ENCODE results near the gene TRPV3.

TRPV3 gene

GRCh38 chr17:3551189-3551588 lies 6.4 kb downstream of the TRPV3 start:
- Histone ChIP-seq H3K27ac (no peak overlapping the region), H3K4me3 (no peak overlapping the region)

DNA sequence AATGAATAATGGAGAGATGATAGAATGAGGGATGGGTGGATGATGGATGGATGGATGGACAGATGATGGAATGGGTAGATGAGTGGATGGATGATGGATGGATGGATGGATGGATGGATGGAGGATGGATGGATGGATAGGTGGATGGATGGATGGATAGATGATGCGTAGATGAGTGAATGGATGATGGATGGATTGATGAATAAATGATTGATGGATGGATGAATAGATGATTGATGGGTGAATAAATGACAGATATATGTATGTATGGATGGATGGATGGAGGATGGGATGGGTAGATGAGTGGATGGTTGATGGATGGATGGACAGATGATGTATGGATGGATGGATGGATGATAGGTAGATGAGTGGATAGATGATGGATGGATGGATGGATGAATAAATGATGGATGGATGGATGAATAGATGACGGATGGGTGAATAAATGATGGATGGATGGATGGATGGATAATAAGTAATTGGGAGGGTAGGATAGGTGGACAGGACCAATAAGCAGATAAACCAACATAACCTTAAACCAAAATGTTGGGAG lies 7.9 kb downstream of the TRPV3 start:
- Histone ChIP-seq H3K27ac (no peak overlapping the region), H3K4me3 (no peak overlapping the region)

GRCh38 chr17:3547628-3548027 lies 10.0 kb downstream of the TRPV3 start:
- H3K4me3 ChIP-seq = no peak overlapping the region

DNA sequence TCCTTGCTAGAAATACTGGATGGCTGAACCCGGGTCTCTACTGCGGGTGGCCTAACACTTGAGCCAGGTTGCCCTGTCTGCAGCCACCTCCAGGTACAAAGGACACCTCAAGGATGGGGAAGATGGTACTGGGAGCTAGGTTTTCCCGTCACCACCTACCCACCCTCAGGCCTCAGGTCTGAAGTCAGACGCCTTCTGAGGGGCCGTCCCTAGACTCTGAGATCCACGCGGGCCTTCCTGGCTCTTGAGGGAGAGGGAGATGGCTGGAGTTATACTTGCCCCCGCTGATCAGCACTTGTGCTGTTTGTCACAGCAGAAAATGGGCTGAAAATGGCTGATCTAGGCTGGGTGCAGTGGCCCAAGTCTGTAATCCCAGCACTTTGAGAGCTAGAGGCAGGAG lies 10.6 kb downstream of the TRPV3 start:
- H3K27ac ChIP-seq = no peak overlapping the region

More at GRCh38 chr17:3547628-3548027, 10.0 kb downstream of the TRPV3 start:
- no peak overlapping the region for H3K27ac ChIP-seq

GRCh38 chr17:3546521-3546920 lies 11.1 kb downstream of the TRPV3 start:
- Histone ChIP-seq H3K27ac (no peak overlapping the region), H3K4me3 (no peak overlapping the region)

More for the DNA sequence above, 10.6 kb downstream of the TRPV3 start:
- H3K4me3 ChIP-seq = no peak overlapping the region

- no peak overlapping the region for H3K4me3 ChIP-seq
- no peak overlapping the region for H3K27ac ChIP-seq
Measured at GRCh38 chr17:3545151-3545550, 12.5 kb downstream of the TRPV3 start.

DNA sequence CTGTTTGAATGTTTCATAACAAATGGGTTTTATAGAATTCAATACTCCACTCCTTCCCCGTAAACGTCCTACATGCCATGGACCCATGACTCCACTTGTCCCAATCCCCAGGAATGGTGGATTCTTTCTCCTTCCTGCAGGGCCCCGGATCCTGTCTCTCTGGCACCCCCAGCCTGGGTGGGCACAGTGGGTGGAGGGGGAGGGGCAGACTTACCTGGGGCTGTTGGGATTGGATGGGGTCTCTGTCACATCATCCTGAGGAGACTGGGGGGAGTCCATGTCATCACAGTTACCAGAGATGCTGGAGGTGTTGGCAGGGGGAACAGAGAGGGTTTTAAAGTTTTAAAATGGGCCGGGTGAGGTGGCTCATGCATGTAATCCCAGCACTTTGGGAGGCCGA lies 13.2 kb downstream of the TRPV3 start:
- Histone ChIP-seq H3K27ac (no peak overlapping the region), H3K4me3 (no peak overlapping the region)

DNA sequence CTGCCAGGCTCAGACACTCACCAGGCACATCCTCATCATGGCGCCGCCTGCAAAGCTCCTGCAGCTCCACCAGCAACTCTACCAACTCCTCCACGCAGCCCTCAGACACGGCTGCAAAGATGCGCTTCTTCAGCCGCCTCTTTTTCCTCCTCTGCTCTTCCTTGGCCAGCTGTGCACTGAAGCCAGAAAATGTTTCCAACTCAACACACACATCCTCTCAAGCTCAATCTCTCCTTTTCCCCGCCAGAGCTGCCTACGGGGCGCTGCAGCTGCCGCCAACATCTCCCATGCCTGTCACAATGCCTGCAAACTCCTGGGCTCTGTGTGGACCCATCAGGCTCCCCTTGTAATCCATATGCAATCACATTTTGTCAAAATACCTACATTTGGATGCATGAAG lies 14.2 kb downstream of the TRPV3 start:
- Histone ChIP-seq H3K4me3 (no peak overlapping the region), H3K27ac (no peak overlapping the region)

DNA sequence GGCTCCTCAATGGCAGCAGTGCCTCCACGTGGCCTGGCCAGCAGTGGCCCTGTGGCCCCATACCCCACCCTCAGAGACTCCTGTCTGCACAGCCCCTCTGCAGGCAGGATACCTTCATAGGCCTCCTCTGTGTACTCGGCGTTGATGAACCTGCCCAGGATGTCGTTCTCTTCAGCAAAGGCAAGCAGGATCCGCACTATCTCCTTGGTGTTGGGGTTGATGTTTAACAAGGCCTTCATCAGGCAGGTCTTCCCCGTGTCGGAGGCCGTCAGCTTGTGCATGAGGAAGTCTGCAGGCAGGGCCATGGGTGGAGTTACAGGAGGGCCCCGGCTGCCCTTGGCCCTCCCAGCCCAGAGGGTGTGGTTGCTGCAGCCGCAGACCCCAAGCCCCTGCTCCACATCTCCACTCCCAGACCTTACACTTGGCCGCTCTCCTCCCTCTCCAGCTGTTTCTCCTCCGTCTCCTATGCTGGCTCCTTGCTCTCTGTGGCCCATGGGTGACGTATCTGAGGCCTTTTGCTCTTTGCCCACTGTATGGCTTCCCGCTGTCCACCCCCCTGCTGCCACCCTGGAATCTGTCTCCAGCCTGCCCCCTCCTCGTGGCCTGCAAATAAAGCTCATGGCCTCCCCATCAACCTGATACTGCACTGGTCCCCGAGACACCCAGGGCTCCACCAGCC lies 15.1 kb downstream of the TRPV3 start:
- Histone ChIP-seq H3K4me3 (no peak overlapping the region), H3K27ac (no peak overlapping the region)

GRCh38 chr17:3539881-3540540 lies 17.6 kb downstream of the TRPV3 start:
- H3K4me3 ChIP-seq = no peak overlapping the region
- no peak overlapping the region for H3K27ac ChIP-seq

- no peak overlapping the region for H3K4me3 ChIP-seq
- no peak overlapping the region for H3K27ac ChIP-seq
Measured at GRCh38 chr17:3536716-3537115, 20.9 kb downstream of the TRPV3 start.

DNA sequence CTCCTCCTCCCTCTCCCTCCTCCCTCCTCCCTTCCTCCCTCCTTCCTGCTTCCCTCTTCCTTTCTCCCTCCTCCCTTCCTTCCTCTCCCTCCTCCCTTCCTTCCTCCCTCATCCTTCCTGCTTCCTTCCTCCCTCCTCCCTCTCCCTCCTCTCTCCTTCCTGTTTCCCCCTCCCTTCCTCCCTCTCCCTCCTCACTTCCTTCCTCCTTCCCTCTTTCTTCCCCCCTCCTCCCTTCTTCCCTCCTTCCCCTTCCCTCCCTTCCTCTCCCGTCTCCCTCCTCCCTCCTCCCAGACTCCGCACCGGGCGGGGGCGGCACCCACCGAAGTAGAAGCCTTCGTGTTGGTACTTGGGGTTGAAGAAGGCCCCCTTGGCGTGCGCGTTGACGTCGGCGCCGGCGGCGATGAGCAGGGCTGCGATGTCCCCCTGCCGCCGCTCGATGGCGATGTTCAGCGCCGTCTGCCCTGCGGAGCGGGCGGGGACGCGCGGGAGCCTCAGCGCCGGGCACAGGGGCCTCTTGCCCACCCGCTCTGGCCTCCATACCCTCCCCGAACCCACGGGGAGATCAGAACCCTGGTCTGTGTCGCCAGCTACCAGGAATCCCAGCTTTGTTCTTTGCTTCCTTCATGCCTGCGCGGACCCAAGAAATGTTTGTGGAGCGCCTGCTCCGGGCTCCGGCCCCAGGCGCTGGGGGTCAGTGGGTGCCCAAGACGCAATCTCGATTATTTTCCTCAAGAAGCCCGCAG lies 22.2 kb downstream of the TRPV3 start:
- peak overlapping the region; percentile 16 to 35 (median 20) for H3K4me3 ChIP-seq
- peak overlapping the region in 15 of 21 experiments; percentile 8 to 70 (median 43) for H3K27ac ChIP-seq

GRCh38 chr17:3534881-3535252 lies 22.7 kb downstream of the TRPV3 start:
- no peak overlapping the region for H3K4me3 ChIP-seq
- peak overlapping the region in 2 of 21 experiments; percentile 28 to 41 for H3K27ac ChIP-seq

DNA sequence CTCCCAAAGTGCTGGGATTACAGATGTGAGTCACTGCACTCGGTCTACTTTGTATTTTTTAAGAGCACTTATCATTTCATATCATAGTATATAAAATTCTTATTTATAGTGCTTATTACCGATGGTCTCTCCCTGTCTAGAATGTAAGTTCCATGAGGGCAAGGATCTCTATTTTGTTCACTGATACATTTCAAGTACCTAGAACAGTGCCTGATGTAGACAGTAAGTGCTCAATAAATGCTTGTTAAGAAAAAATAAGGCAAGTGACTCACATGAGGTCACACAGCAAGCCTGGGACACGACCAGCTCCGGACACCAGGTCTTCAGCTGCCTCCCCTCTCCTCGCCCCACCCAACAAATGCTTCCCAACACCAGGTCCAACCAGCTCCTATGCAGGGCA lies 23.9 kb downstream of the TRPV3 start:
- no peak overlapping the region for H3K27ac ChIP-seq
- no peak overlapping the region for H3K4me3 ChIP-seq

DNA sequence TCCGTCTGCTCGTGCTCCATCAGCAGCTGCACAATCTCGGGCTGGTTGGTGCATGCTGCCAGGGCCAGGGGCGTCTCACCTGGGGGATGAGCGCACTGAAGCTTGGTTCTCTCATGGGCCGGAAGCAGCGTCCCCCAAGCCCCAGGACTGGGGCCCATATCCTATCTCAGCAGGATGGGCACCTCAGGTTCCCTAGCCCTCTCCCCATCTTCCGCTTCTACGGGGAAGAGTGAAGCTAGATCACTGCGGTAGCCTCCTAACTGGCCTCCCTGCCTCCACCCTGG lies 24.8 kb downstream of the TRPV3 start:
- H3K27ac ChIP-seq = no peak overlapping the region

DNA sequence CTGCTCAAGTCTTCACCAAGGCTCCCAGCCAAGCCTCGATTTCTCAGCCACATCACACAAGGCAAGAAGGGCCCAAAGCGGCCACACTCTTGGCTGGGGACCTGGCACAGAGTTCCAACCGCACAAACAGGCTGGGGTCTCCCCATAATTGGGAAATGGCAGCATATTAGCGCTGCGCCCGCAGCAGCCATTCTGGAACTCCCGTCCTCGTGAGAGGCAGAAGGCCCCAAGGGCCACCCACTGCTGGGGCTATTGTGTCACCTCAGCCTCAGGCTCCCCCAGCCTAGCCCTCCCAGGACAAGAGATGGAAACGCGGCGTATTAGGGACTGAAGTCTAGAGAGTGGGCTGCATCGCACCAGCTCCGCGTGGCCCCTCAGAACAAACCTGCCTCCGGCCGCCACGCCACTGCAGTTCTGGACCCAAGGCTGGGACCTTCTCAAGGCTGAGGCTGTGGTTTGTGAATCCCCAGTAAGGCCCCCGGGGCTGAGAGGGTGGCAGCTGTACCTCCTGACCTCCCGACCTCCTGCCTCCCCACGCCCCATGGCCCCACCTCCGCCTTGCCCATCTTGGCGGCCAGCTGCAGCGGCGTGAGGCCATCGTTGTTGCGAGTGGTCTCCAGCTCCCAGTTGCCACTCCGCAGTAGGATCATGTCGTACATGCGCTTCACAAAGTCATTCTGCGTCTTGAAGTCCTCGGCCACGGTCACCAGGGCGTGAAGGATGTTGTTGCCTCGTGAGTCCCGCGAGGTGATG lies 25.3 kb downstream of the TRPV3 start:
- Histone ChIP-seq H3K4me3 (no peak overlapping the region), H3K27ac (peak overlapping the region in 1 of 21 experiments; percentile 9)

More for the DNA sequence above, 24.8 kb downstream of the TRPV3 start:
- no peak overlapping the region for H3K4me3 ChIP-seq

GRCh38 chr17:3531266-3532101 lies 26.1 kb downstream of the TRPV3 start:
- no peak overlapping the region for H3K4me3 ChIP-seq
- no peak overlapping the region for H3K27ac ChIP-seq

GRCh38 chr17:3529817-3530741 lies 27.5 kb downstream of the TRPV3 start:
- peak overlapping the region in 5 of 21 experiments; percentile 7 to 29 (median 12) for H3K27ac ChIP-seq
- no peak overlapping the region for H3K4me3 ChIP-seq

Data from skin epidermis (tissue), 12 donors.